NOMO-1 (cell line): Measurements from ENCODE around the gene POT1.

ENCODE experiments used
- DNase-seq, 2 experiments: peaks; one replicate each; lab custom pipeline; 2025; ENCODE audit not compliant: unreplicated experiment in 2 of 2; lab: John Stamatoyannopoulos, UW

Gene POT1

GRCh38 chr7:124810605-124811004 lies 119.0 kb downstream of the POT1 start:
- no peak for DNase-seq

GRCh38 chr7:124808206-124808605 lies 121.4 kb downstream of the POT1 start:
- DNase-seq: no peak

GRCh38 chr7:124801330-124801895 lies 128.2 kb downstream of the POT1 start:
- DNase-seq: no peak

- no peak for DNase-seq
These were observed 129.2 kb downstream of the POT1 start for GRCh38 chr7:124800386-124800785.

- DNase-seq: no peak
These were observed 130.2 kb downstream of the POT1 start for GRCh38 chr7:124799448-124799847.

- no peak for DNase-seq
These were observed 132.9 kb downstream of the POT1 start for GRCh38 chr7:124796771-124797170.

GRCh38 chr7:124792696-124793095 lies 136.9 kb downstream of the POT1 start:
- DNase-seq: no peak

- DNase-seq: no peak
These were observed 137.6 kb downstream of the POT1 start for GRCh38 chr7:124792002-124792401.

GRCh38 chr7:124791426-124791825 lies 138.2 kb downstream of the POT1 start:
- DNase-seq: no peak

GRCh38 chr7:124790645-124791044 lies 139.0 kb downstream of the POT1 start:
- DNase-seq: peak in 1 of 2 experiments; percentile 4

GRCh38 chr7:124785994-124786393 lies 143.6 kb downstream of the POT1 start:
- no peak for DNase-seq

- peak; percentile 7 to 36 for DNase-seq
These were observed 144.5 kb downstream of the POT1 start for GRCh38 chr7:124784879-124785818.

GRCh38 chr7:124783271-124783670 lies 146.4 kb downstream of the POT1 start:
- DNase-seq: no peak

GRCh38 chr7:124781907-124782734 lies 147.5 kb downstream of the POT1 start:
- DNase-seq: no peak

- no peak for DNase-seq
These were observed 148.2 kb downstream of the POT1 start for GRCh38 chr7:124781418-124781817.

GRCh38 chr7:124780608-124781007 lies 149.0 kb downstream of the POT1 start:
- no peak for DNase-seq

GRCh38 chr7:124780056-124780455 lies 149.6 kb downstream of the POT1 start:
- DNase-seq: no peak

- no peak for DNase-seq
These were observed 150.0 kb downstream of the POT1 start for GRCh38 chr7:124779620-124780019.

- DNase-seq: no peak
These were observed 150.4 kb downstream of the POT1 start for GRCh38 chr7:124779194-124779593.

- no peak for DNase-seq
These were observed 152.4 kb downstream of the POT1 start for GRCh38 chr7:124777268-124777667.

GRCh38 chr7:124776153-124776552 lies 153.5 kb downstream of the POT1 start:
- DNase-seq: no peak
